Adrenal gland (tissue), 5 donors: ENCODE data around the gene SLC39A5.

Experiments
- POLR2A ChIP-seq, 2 donors: fragments of 450-650 bp; IDR thresholded peaks; one replicate each; pipeline ENCODE4 v1.6.1; 2017; ENCODE audit warnings: antibody characterized with exemption in 2 of 2, mild to moderate bottlenecking in 2 of 2, moderate library complexity in 1 of 2
- TF ChIP-seq, protein P1 (sequence below), 6 experiments: fragments of 450-650 bp in 4 of 6; fragments of 200-600 bp in 2 of 6; sonication (generic) in 1 of 6; IDR thresholded peaks; 1 replicate in 5 of 6; 2 replicates in 1 of 6; pipeline versions ENCODE4 v1.5.1 to v1.8.0; 2016 to 2021; ENCODE audit warnings: antibody characterized with exemption in 6 of 6, mild to moderate bottlenecking in 2 of 6, moderate library complexity in 1 of 6
- donor health status: DM: no; HTN: no; CAD: no.

DNA sequence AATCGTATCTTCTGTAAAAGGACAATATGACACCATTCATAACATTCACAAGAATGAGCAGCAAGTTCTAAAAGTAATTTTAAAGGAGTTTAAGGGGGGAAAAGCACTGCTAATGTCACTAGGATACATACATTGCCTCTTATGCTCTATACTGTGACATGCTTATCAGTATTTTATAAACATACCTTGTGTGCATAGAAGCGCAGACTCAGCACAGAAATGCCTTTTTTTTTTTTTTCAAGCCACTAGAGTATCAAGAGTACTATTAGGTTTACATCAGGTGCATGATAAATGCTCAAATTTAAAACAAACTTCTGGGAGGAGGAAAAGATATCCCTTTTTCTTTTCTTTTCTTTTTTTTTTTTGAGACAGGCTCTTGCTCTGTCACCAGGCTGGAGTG, 27.0 kb upstream of the SLC39A5 start:
- TF ChIP-seq POLR2A (IDR thresholded peaks at IDR 0.05): no peak
- TF ChIP-seq, protein P1, sequence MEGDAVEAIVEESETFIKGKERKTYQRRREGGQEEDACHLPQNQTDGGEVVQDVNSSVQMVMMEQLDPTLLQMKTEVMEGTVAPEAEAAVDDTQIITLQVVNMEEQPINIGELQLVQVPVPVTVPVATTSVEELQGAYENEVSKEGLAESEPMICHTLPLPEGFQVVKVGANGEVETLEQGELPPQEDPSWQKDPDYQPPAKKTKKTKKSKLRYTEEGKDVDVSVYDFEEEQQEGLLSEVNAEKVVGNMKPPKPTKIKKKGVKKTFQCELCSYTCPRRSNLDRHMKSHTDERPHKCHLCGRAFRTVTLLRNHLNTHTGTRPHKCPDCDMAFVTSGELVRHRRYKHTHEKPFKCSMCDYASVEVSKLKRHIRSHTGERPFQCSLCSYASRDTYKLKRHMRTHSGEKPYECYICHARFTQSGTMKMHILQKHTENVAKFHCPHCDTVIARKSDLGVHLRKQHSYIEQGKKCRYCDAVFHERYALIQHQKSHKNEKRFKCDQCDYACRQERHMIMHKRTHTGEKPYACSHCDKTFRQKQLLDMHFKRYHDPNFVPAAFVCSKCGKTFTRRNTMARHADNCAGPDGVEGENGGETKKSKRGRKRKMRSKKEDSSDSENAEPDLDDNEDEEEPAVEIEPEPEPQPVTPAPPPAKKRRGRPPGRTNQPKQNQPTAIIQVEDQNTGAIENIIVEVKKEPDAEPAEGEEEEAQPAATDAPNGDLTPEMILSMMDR (IDR thresholded peaks at IDR 0.05): no peak
